Measurements from ENCODE around the gene WDTC1.

DNA sequence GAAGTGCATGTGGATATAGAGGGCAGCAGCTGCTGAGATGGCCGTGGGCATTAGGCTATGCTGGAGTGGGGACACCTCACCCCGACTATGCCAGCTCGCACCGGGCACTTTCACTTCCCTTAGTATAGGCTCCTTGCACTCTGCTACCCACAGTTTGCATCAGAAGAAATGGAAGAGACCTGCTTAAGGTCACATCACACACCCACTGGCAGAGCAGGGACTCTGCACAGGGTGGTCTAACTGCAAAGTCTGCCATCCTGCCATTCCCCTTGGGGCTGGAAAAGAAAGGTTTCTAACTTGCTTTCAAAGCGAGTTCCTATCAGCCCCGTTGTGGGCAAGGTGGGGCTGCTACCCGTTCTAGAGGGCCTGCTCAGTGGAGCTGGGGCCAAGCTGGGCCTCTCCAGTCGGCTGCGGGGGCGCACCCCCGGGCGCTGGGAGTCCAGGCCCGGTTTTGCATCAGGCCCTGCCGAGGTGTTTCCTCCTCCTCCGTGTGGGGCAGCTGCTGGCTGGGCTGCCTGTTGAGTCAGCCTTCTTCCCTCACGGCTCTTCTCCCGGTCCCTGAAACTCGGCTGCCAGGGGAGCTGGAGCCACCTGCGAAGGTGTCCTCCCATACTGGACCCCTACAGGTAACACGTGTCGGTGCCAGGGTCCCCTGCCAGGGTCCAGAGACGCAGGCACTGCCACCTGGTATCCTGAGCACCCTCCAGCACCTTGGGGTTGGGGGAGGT is 107.3 kb downstream of the WDTC1 start, which contains the start of gene SYTL1:
- TF ChIP-seq CTCF (IDR thresholded peaks at IDR 0.05 in 4 of 5, conservative IDR thresholded peaks at IDR 0.05 in 1 of 5): no peak
- TF ChIP-seq POLR2A (IDR thresholded peaks at IDR 0.05): no peak
